ENCODE data around the gene IRAK2.

- TF ChIP-seq MAX (IDR thresholded peaks at IDR 0.05; ENCODE audit: low read depth, low read length) (no peak), POLR2A (IDR thresholded peaks at IDR 0.05; ENCODE audit: extremely low read depth, insufficient read length) (no peak), CTCF (IDR thresholded peaks at IDR 0.05; ENCODE audit: low read depth, low read length) (no peak), MYC (IDR thresholded peaks at IDR 0.05; ENCODE audit: low read depth, low read length) (no peak)
Observed at GRCh38 chr3:10170915-10171478, 6.3 kb downstream of the IRAK2 start.
